HEK293T (cell line): Measurements from ENCODE around the gene UTP4.

Experiments used
- BHLHE40 ChIP-seq: fragments of 450-650 bp; IDR thresholded peaks from 2 replicates; pipeline ENCODE4 v1.6.1; 2016; ENCODE audit warnings: mild to moderate bottlenecking, moderate library complexity, borderline replicate concordance
- FOXK2 ChIP-seq: fragments of 450-650 bp; IDR thresholded peaks from 2 replicates; pipeline ENCODE4 v1.6.1; 2016; ENCODE audit warnings: mild to moderate bottlenecking
- HDGF ChIP-seq: fragments of 450-650 bp; IDR thresholded peaks from 2 replicates; pipeline ENCODE4 v1.6.1; 2017; ENCODE audit warnings: antibody characterized with exemption, borderline replicate concordance
- NFRKB ChIP-seq: fragments of 450-650 bp; IDR thresholded peaks from 2 replicates; pipeline ENCODE4 v1.6.1; 2016; ENCODE audit warnings: mild to moderate bottlenecking, moderate library complexity

GRCh38 chr16:69182730-69183416 is 50.4 kb downstream of the UTP4 start:
- TF ChIP-seq BHLHE40, result no peak
- TF ChIP-seq FOXK2, result no peak
- no peak for TF ChIP-seq HDGF
- TF ChIP-seq NFRKB, result no peak
